ENCODE measurements around the gene CNOT3.
"Not testable (repeated sequence)": the region's sequence is repeated elsewhere in the genome, so short reads cannot be mapped to it uniquely, and the experiment has no call there.

Gene CNOT3

DNA sequence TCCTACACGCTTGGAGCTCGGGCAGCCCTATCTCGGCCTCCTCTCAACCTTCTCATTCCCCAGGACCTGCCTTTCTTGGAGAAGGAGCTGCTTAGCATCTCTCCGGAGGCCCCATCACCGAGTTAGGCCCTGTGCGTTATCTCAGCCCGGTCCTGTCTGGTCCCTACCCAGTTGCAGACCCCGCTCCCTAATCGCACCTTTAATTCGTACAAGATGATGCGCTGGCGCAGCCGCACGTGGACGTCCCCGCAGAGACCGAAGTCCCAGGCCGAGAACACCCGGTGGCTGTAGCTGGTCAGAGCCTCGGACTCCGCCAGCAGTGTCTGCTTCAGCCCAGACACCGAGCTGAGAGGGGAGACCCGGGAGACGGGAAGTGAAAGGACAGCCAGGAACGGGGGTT lies 27.7 kb downstream of the CNOT3 start:
- in situ Hi-C loops (cut with MboI; ENCODE audit: low sequenced_read_pairs) = no loop called here

DNA sequence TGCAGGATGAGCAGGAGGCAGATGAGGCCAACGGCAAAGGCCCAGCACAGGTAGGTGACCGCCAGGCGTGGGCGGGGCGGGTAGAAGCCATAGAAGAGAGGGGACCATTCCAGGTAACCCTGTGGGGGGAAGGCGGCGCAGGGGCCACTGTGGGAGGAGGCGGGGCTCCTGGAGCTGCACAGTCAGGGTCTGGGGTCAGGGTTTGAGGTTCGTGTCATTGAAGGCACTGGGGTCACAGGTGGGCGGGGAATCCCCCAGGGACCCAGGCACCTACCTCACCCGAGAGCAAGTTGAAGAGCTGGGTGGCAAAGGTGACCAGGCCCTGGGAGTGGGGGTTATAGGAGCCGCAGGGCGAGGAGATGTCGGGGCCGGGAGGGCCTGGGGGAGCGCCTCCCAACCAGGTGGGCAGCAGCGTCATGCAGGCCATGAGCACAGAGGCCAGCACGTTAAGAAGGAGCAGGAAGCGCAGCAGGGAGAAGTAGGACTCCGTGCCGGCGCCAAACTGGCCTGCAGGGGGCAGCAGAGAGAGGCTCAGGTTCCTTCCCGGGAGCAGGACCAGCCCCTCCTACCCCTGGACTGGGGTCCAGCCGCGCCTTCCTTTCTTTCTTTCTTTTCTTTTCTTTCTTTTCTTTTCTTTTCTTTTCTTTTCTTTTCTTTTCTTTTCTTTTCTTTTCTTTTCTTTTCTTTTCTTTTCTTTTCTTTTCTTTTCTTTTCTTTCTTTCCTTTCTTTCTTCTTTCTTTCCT lies 30.8 kb downstream of the CNOT3 start:
- in situ Hi-C loops (cut with MboI; ENCODE audit: low sequenced_read_pairs) = no loop called here

DNA sequence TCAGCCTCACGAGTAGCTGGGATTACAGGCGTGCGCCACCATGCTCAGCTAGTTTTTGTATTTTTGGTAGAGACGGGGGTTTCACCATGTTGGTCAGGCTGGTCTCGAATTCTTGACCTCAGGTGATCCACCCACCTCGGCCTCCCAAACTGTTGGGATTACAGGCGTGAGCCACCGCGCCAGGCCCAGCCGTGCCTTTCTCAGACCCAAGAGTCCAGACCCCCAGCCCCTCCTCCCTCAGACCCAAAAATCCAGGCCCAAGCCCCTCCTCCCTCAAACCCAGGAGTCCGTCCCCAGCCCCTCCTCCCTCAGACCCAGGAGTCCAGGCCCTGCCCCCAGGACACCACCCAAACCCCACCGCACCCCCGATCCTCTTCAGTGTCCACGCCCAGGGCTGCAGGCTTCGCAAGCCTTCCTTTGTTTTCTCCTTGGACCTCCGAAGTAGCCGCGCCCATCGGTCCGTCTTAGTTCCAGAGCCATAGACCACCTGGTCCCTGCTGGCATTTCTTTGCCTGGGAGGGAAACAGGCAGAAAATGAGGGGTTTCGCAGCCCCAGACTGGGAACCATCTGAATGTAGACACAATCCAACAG lies 31.7 kb downstream of the CNOT3 start:
- in situ Hi-C loops (cut with MboI; ENCODE audit: low sequenced_read_pairs) = no loop called here

DNA sequence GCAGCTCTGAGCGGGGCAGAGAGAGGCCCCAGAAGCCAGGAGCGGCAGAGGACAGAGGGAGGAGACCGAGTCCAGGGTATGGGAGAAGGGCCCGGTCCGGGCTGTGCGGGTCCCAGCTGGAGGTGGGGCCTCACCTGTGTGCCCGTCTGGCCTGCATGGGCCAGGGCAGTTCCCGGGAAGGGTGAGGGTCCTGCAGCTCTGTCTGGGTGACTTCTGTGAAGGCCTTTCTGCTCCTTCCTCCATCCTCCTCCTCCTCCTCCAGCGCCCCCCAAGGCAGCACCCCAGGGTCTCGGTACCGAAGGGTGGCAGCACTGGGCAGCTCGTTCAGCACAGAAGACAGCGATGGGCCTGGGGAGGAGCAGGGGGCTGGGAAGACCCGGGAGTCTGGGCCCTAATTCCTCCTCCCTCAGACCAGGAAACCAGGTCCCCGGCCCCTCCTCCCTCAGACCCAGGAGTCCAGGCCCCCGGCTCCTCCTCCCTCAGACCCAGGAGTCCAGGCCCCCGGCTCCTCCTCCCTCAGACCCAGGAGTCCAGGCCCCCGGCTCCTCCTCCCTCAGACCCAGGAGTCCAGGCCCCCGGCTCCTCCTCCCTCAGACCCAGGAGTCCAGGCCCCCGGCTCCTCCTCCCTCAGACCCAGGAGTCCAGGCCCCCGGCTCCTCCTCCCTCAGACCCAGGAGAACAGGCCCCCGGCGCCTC lies 34.3 kb downstream of the CNOT3 start:
- in situ Hi-C loops (cut with MboI; ENCODE audit: low sequenced_read_pairs) = not testable (repeated sequence)

DNA sequence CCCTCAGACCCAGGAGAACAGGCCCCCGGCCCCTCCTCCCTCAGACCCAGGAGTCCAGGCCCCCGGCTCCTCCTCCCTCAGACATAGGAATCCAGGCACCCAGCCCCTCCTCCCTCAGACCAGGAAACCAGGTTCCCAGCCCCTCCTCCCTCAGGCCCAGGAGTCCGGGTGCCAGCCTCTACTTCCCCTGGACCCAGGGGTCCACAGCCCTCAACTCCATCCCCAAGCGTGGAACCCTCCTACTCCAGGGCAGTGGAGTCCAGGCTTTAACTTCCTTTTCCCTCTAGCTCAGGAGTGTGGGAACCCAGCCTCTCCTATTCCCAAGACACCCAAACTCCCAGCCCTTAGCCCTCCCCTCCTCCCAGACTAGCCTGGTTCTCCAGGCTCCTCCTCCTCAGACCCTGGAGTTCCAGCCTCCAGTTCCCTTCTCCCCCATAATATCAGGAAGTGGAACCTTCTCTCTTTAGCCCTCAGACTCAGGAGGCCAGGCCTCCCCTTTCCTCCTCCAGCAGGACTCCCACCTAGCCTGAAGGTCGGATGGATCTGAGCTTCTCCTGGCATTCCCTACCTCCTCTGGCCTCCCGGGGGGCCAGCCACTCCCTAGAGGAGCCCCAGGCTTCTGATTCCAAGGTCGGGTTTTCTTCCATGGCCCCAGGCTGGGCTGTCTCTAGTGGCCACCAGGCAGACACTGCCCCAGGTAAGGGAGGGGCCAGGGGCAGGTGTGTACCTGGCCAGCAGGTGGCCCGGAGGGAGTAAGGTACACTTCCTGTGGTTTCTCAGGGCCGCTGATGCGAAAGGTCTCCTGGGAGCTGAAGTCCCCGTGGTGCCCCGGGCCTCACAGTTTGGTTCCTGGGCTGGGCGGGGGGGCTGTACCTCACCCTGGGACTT lies 35.2 kb downstream of the CNOT3 start, which contains the start of gene TMC4:
TSS of gene TMC4 (minus strand) at position 690 of the 888 bp plus-strand sequence. CDS start at position 647, 43 bp downstream.
- in situ Hi-C loops (cut with MboI; ENCODE audit: low sequenced_read_pairs) = no loop called here

DNA sequence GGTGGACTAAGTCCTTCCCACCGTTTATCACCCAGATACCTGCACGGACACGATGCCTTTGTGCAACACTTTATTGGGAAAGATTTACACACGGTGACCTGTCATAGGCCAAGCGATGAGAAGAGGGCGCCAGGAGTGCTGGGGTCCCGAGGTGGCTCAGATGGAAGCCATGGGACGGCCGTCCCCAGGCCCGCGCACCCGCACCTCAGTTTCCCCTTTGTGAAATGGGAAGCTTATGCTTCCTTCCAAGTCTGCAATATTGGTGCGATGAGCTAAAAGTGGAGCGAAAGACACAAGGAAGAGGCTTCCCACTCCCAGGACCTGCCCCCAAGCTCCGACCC lies 35.8 kb downstream of the CNOT3 start:
- in situ Hi-C loops (cut with MboI; ENCODE audit: low sequenced_read_pairs) = no loop called here

DNA sequence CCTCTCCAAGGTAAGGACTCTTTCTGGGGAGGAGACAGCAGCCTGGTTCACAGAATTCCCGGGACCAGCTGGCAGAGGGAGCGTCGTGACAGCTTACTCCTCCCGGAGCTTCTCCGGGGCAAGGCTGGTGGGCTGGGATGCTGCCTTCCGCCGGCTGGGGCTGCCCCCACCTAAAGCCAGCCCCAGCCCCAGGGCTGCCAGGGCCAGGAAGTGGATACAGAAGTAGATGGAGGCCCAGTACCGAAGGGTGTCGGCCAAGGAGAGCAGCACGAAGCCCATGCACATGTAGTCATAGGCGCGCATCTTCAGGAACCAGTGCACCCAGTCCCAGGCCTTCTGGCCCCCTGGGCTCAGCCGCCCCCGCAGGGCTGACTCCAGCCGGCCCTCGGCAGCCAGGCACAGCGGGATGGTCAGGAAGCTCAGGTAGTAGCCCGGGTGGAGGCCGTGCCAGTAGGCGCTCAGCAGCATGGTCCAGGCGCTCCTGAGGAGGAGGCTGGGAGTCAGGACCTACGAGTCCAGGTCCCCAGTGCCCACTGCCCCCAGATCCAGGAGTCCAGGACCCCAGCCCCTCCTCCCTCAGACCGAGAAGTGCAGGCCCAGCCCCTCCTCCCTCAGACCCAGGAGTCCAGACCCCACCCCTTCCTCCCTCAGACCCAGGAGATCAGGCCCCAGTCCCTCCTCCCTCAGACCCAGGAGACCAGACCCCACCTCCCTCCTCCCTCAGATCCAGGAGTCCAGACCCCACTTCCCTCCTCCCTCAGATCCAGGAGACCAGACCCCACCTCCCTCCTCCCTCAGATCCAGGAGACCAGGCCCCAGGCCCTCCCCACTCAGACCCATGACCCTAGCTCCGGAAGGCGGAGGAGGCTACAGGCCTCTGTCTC lies 36.6 kb downstream of the CNOT3 start:
- in situ Hi-C loops (cut with MboI; ENCODE audit: low sequenced_read_pairs) = no loop called here

DNA sequence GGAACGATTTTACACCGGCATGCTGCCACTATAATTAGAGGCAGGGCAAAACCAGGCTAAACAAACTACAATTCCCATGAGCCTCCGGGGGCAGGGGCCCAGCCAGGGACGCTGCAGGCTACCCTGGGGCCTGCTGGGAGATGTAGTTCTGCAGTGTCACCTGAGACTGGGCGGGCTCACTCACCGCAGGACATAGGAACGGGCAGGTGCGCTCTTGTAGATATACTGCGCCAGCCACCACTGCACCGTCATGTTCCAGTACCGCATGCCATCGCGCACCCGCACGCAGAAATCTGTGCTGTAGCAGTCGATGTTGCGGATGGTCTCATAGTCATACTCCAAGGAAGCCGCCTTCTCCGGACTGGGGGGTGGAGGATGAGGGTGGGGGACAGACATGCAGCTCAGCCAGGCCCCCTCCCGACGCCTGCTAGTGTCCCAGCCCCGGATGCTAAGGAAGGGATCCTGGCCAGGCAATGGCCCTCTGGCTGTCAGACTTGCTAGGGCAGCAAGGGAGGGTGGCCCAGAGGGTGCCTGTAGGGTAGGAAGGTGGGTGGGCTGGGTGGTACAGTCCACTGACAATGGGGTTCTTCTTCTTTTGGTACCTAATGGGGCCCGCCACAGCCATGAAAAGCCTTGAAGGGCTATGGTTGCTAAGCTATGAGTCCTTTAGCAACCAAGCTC lies 41.2 kb downstream of the CNOT3 start:
- in situ Hi-C loops (cut with MboI; ENCODE audit: low sequenced_read_pairs) = no loop called here

DNA sequence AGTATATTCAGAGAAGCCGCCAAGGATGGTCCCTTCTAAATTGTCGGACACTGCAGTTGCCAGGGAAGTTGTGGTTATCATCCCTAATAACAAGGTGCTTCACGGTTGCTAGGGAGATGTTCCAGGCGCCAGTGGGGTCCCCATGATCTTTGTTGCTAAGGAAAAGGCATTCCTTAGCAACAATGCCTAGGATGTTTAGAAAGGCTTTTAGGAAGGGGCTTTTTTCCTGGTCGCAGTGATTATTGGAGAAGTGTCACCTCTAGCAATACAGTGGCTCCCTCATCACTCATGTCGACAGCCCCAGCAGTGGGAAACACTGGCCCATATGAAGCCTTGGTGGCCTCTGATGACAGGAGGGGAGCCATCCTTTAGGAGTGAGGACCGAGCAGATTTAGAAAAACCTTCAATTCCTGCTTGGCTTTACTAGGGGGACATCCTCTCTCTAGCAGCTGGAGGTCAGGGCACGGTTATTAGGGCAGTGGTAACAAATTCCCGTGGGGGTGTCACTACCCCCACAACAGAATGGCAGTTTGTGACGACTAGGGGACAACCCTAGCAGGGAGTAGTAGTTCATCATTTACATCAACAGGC lies 41.8 kb downstream of the CNOT3 start:
- in situ Hi-C loops (cut with MboI; ENCODE audit: low sequenced_read_pairs) = no loop called here

DNA sequence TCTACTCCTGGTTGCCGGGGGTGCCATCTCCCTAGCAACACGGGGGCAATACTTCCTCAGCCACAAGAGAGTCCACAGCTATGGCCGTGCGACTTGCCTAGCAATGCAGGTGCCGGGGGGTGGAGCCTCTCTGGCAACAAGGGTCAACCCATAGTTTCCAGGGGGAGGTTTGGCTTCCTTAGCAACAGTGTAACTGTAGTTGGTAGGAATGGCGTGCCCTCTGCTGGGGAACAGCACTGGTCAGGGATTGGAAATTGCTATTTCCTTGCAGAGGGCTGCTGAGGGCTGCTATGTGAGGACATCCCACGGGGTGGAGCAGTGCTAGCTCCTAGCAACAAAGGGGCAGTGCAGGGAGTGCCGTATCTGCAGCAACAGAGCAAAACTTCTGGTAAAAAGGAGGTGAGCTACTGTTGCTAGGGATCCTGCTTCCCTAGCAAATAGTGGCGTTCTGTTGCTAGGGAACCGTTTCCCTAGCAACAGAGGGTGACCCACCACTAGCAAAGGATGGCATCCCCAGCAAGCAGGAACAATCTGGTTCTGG lies 42.4 kb downstream of the CNOT3 start:
- in situ Hi-C loops (cut with MboI; ENCODE audit: low sequenced_read_pairs) = no loop called here

DNA sequence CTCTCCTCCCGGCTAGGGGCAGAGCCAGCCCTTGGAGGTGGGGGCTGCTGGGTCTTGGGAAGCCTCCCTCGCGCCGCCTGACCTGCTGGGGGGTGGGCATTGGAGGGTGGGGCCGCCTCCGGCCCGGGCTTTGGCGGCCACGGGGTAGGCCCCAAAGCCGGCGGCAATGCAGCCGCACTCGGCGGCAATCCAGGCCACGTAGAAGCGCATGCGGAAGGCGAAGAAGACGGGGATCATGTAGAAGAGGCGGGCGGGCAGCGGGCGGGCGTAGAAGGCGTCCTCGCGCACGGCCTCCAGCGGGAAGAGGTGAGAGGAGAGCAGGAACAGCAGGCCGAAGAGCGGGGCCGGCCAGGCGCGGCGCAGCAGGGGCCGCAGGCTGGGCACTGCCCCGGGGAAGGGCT lies 43.1 kb downstream of the CNOT3 start:
- in situ Hi-C loops (cut with MboI; ENCODE audit: low sequenced_read_pairs) = no loop called here

DNA sequence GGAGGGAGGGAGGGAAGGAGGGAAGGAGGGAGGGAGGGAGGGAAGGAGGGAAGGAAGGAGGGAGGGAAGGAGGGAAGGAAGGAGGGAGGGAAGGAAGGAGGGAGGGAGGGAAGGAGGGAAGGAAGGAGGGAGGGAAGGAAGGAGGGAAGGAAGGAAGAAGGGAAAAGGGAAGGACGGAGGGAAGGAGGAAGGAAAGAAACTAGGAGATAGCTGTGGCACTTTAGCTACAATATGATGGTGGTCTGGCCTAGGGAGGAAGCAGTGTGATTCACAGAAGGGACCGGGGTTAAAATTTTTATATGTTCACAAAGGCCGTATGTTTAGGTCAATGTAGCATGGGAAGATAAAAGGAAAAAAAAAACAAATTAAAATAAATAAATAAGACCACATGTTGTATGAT lies 44.3 kb downstream of the CNOT3 start:
- in situ Hi-C loops (cut with MboI; ENCODE audit: low sequenced_read_pairs) = not testable (repeated sequence)

DNA sequence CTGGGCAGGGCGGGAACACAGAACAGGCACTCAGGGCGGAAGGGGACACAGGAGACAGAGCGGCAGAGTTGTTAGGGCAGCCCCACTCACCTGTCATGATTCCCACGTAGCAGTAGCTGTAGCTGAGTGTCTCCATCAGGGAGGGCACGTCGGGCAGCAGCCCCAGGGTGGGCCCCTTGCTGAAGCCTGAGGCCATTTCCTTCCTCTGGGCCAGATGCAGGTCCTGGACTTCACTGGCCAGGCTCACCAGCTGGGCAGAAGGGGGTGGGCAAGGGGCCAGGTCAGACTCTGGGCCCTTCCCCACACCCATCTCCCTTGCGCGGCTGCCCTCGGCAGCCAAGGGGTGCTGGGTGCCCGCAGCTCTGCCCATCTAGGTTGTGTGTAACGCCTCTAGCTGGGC lies 45.9 kb downstream of the CNOT3 start:
- in situ Hi-C loops (cut with MboI; ENCODE audit: low sequenced_read_pairs) = no loop called here

DNA sequence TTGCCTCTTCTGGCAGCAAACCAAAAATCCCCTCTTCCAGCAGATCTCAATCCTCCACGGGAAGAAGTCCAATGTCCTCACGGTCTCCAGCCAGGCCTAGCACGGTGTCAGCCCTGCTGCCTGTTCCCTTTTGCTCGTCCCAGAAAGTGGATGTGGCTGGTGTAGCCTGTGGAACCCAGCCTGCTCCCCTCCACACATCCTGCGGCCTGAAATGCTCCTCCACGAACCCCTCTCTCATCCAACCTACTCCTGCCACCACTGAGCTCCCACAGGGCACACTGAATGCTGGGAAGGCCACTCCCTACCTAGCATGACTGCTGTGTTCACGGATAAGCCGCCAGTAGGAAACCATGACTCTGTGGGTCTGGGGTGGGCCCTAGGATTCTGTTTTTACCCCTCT lies 48.8 kb downstream of the CNOT3 start:
- in situ Hi-C loops (cut with MboI; ENCODE audit: low sequenced_read_pairs) = no loop called here

DNA sequence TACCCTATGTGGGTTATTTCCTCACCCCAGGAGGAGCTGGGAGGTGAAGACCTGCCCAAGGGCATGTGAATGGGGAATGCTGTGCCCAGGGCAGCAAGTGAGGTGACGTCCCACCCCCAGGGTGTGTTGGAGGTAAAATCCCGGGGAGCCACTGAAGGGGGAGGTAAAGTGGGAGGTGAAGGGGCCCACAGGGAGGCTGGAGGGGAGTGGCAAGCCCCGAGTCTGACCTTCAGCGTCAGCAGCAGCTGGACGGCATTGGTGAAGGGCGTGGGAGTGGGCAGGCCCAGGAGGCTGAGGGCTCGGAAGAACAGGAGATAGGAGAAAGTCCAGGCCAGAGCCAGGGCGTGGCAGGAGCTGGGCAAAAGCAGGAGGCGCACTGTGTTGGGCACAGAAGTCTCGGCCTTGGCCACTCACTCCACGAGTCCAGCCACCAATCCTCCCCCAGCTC lies 49.4 kb downstream of the CNOT3 start:
- in situ Hi-C loops (cut with MboI; ENCODE audit: low sequenced_read_pairs) = no loop called here

DNA sequence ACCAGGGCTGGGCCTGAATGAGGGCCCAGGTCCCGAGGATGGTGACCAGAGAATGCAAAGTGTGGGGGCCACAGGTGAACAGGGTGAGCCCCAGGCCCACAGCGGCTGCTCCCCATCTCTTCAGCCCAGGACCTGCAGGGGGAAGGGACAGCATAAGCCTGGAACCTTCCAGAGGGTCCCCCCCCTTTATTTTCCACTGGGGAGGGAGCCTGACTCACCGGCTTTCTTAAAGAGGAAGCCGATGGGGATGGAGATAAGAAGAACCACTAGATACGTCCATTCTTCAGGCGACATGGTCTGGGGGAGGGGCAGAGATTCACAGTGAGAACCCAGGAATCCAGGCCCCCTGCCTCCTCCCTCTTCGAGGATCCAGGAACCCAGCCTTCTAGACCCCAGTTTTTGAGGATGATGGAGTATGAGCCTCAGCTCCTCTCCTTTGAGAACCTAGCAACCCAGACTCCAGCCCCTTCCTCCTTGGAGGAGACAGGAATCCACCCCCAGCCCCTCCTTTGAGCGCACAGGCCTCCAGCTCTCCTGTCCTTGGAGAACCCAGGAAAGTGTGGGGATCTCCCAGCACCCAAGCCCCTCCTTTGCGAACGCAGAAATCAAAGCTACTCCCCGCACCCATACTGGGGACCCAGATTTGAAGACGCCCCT lies 50.8 kb downstream of the CNOT3 start:
- in situ Hi-C loops (cut with MboI; ENCODE audit: low sequenced_read_pairs) = no loop called here

DNA sequence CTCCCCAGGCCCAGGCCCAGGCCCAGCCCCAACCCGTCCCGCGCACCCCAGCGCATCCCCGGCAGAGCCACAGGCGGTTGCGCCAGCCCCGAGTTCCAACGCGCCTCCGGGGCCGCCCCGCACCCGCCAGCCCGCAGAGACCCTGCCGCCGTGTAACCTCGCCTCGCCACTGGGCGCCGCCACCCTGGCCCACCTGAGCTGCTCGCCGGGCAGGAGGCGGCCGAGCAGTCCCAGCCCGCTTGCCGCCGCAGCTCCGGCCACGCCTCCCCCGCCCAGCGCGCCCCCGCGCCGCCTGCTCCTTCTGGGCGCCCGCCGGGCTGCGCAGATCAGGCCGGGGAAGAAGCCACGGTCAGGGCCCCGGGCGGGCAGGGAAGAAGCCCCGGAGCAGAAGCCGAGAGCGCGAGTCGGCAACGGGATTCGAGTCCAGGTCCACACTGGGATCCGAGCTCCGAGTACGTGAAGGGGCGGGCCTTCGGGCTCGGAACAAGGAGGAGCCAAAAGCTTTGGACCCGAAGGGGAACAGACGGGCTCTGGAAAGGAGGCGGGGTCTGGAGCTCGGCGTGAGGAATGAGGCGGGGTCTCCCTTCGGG lies 51.7 kb downstream of the CNOT3 start, which contains the start of gene MBOAT7:
TSS of gene MBOAT7 (minus strand) at position 436 of the 590 bp plus-strand sequence. CDS start 1,072 bp downstream, outside the sequence.
- in situ Hi-C loops (cut with MboI; ENCODE audit: low sequenced_read_pairs) = no loop called here

Data from hTERT RPE-1 (cell line).